Neural progenitor cell (in vitro differentiated cells): Measurements from ENCODE around the gene B4GALNT3.

Experiments used
- EZH2 ChIP-seq: fragments of 200-600 bp; sonication (generic); IDR thresholded peaks from 2 replicates; pipeline ENCODE4 v1.6.1; 2017; ENCODE audit warnings: antibody characterized with exemption, mild to moderate bottlenecking, moderate library complexity
- EZH2phosphoT487 ChIP-seq: fragments of 200-600 bp; sonication (generic); IDR thresholded peaks from 2 replicates; pipeline ENCODE4 v1.6.1; 2017; ENCODE audit warnings: antibody characterized with exemption
- TF ChIP-seq, protein P1 (sequence below): fragments of 200-600 bp; sonication (generic); IDR thresholded peaks from 2 replicates; pipeline ENCODE4 v1.5.1; 2017; ENCODE audit warnings: antibody characterized with exemption, mild to moderate bottlenecking

- TF ChIP-seq, protein P1, sequence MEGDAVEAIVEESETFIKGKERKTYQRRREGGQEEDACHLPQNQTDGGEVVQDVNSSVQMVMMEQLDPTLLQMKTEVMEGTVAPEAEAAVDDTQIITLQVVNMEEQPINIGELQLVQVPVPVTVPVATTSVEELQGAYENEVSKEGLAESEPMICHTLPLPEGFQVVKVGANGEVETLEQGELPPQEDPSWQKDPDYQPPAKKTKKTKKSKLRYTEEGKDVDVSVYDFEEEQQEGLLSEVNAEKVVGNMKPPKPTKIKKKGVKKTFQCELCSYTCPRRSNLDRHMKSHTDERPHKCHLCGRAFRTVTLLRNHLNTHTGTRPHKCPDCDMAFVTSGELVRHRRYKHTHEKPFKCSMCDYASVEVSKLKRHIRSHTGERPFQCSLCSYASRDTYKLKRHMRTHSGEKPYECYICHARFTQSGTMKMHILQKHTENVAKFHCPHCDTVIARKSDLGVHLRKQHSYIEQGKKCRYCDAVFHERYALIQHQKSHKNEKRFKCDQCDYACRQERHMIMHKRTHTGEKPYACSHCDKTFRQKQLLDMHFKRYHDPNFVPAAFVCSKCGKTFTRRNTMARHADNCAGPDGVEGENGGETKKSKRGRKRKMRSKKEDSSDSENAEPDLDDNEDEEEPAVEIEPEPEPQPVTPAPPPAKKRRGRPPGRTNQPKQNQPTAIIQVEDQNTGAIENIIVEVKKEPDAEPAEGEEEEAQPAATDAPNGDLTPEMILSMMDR, result no peak
- TF ChIP-seq EZH2, result no peak
- no peak for TF ChIP-seq EZH2phosphoT487
These were observed 10.5 kb upstream of the B4GALNT3 start for GRCh38 chr12:449203-449602.
